A549 (cell line): Measurements from ENCODE around the gene FIZ1. TPM values are rescaled to one million over a fixed set of nuclear protein-coding genes. Genes with fewer than 3 reads are reported as not detected.

Experiments used
- ATAC-seq, 2 experiments: fragments of 200-7000 bp in 1 of 2; fragments of >200 bp in 1 of 2; cut with Nextera tagmentation in 1 of 2; cut with Tn5 transposase in 1 of 2; 3 replicates each; pipeline versions ENCODE4 v1.8.0 to v1.9.1; 2018 to 2020; ENCODE audit warnings: mild to moderate bottlenecking in 1 of 2, moderate library complexity in 1 of 2
- CTCF ChIA-PET: fragments of 300-600 bp; sonication (Branson Sonifier 250); formaldehyde crosslinking; extraction: SDS; loops from one replicate; lab custom pipeline; 2021; ENCODE audit warnings: antibody characterized with exemption, inconsistent platforms; lab: Yijun Ruan, JAX
- POLR2A ChIA-PET: fragments of 350-600 bp; formaldehyde crosslinking; extraction: SDS; loops from one replicate; lab custom pipeline; 2021; ENCODE audit warnings: antibody characterized with exemption, inconsistent platforms; lab: Yijun Ruan, JAX
- DNase-seq, 2 experiments: peaks; one replicate each; pipeline versions ENCODE4 v3.0.0 to v3.0.0-alpha.2; 2011 to 2016; ENCODE audit warnings: low read depth in 1 of 2, low spot score in 1 of 2
- FAIRE-seq: peaks from 2 replicates; lab custom pipeline; 2011; peaks lifted over from hg19 to GRCh38; lab: Jason Lieb, UNC
- H3K27ac ChIP-seq, 2 experiments: fragments of >200 bp; sonication (Bioruptor Twin); formaldehyde crosslinking; 3 replicates each; pipeline ENCODE4 v1.5.1; 2016 to 2017
- H3K4me1 ChIP-seq: fragments of >200 bp; sonication (Bioruptor Twin); formaldehyde crosslinking; 3 replicates; pipeline ENCODE4 v1.6.1; 2016
- H3K4me2 ChIP-seq: fragments of >200 bp; sonication (Bioruptor Twin); formaldehyde crosslinking; 3 replicates; pipeline ENCODE4 v1.6.1; 2016
- H3K4me3 ChIP-seq: fragments of >200 bp; sonication (Bioruptor Twin); formaldehyde crosslinking; 3 replicates; pipeline ENCODE4 v1.5.1; 2016
- H3K9me3 ChIP-seq: fragments of >200 bp; sonication (Bioruptor Twin); formaldehyde crosslinking; 3 replicates; pipeline ENCODE4 v1.6.1; 2016
- BHLHE40 ChIP-seq: IDR thresholded peaks from 2 replicates; pipeline ENCODE4 v1.6.1; 2012; ENCODE audit warnings: low read depth, low read length, inconsistent platforms
- CHD4 ChIP-seq: fragments of 200-600 bp; sonication (generic); IDR thresholded peaks from 2 replicates; pipeline ENCODE4 v1.6.1; 2016; ENCODE audit warnings: antibody characterized with exemption, mild to moderate bottlenecking, borderline replicate concordance
- EHF ChIP-seq: fragments of 250-450 bp; sonication (Bioruptor Pico); IDR thresholded peaks from 2 replicates; pipeline ENCODE4 v1.5.0; 2020; ENCODE audit warnings: mild to moderate bottlenecking
- ESRRA ChIP-seq: fragments of 150-350 bp; IDR thresholded peaks from 2 replicates; pipeline ENCODE4 v1.6.1; 2014; ENCODE audit warnings: mild to moderate bottlenecking, low read length, borderline replicate concordance
- FOSL2 ChIP-seq, 2 experiments: fragments of 450-650 bp in 1 of 2; fragments of >200 bp in 1 of 2; sonication (Bioruptor Twin) in 1 of 2; formaldehyde crosslinking; IDR thresholded peaks; 2 replicates each; pipeline versions ENCODE4 v1.5.0 to v1.6.1; 2016 to 2020; ENCODE audit warnings: mild to moderate bottlenecking in 1 of 2, moderate library complexity in 1 of 2
- GATA3 ChIP-seq: IDR thresholded peaks from 2 replicates; pipeline ENCODE4 v1.6.1; 2012; ENCODE audit warnings: borderline replicate concordance
- HDAC2 ChIP-seq: fragments of 200-600 bp; sonication (generic); IDR thresholded peaks from 2 replicates; pipeline ENCODE4 v1.6.1; 2016
- HOXB13 ChIP-seq: fragments of 250-450 bp; sonication (Bioruptor Pico); IDR thresholded peaks from 2 replicates; pipeline ENCODE4 v1.5.0; 2020; ENCODE audit warnings: low read depth, mild to moderate bottlenecking, moderate library complexity
- KDM5A ChIP-seq: fragments of 200-600 bp; sonication (generic); IDR thresholded peaks from 2 replicates; pipeline ENCODE4 v1.6.1; 2016; ENCODE audit warnings: antibody characterized with exemption, mild to moderate bottlenecking
- MAFK ChIP-seq: fragments of 450-650 bp; IDR thresholded peaks from 2 replicates; pipeline ENCODE4 v1.6.1; 2014; ENCODE audit not compliant: partially characterized antibody
- MAZ ChIP-seq: fragments of 150-350 bp; IDR thresholded peaks from 2 replicates; pipeline ENCODE4 v1.6.1; 2014; ENCODE audit warnings: antibody characterized with exemption, low read depth, low read length, borderline replicate concordance
- RAD21 ChIP-seq, 2 experiments: fragments of >200 bp in 1 of 2; sonication (Bioruptor Twin) in 1 of 2; formaldehyde crosslinking in 1 of 2; IDR thresholded peaks in 1 of 2; conservative IDR thresholded peaks in 1 of 2; 2 replicates in 1 of 2; 3 replicates in 1 of 2; pipeline ENCODE4 v1.6.1; 2012 to 2018; ENCODE audit warnings: inconsistent platforms in 1 of 2
- RARB ChIP-seq: fragments of 250-450 bp; sonication (Bioruptor Pico); IDR thresholded peaks from 2 replicates; pipeline ENCODE4 v1.8.0; 2021; ENCODE audit warnings: mild to moderate bottlenecking, moderate library complexity
- RCOR1 ChIP-seq: fragments of 150-350 bp; IDR thresholded peaks from 2 replicates; pipeline ENCODE4 v1.6.1; 2014; ENCODE audit warnings: antibody characterized with exemption, low read length, low read depth
- SMC3 ChIP-seq: fragments of >200 bp; sonication (Bioruptor Twin); formaldehyde crosslinking; IDR thresholded peaks from 3 replicates; pipeline ENCODE4 v1.6.1; 2018; ENCODE audit warnings: inconsistent platforms
- TFCP2L1 ChIP-seq: fragments of 250-450 bp; sonication (Bioruptor Pico); IDR thresholded peaks from 2 replicates; pipeline ENCODE4 v1.5.0; 2021; ENCODE audit warnings: mild to moderate bottlenecking
- TP53 ChIP-seq: fragments of 250-450 bp; sonication (Bioruptor Pico); IDR thresholded peaks from 2 replicates; pipeline ENCODE4 v1.5.0; 2021; ENCODE audit warnings: mild to moderate bottlenecking, moderate library complexity
- WGBS: methylation state at CpG from one replicate; pipeline ENCODE4 v1.1.6; 2017; ENCODE audit errors: missing lambda C conversion rate; 5-methylcytosine and 5-hydroxymethylcytosine counted together
- polyA plus RNA-seq, 4 experiments: library from polyadenylated mRNA; depleted of rRNA in 3 of 4; stranded (reverse); fragments of >200 nt; fragmentation: RNase III in 1 of 4; extraction: RNeasy Plus Mini Kit Qiagen cat#74134 plus additional on column Dnase treatment in 1 of 4; gene quantifications; 2 replicates in 3 of 4; 3 replicates in 1 of 4; pipeline ENCODE4 v1.2.3, GENCODE V29; 2011 to 2017
- TF ChIP-seq, protein P1 (sequence below): fragments of >200 bp; sonication (Bioruptor Twin); formaldehyde crosslinking; IDR thresholded peaks from 3 replicates; pipeline ENCODE4 v1.6.1; 2016
- TF ChIP-seq, protein P2 (sequence below): fragments of >200 bp; sonication (Bioruptor Twin); formaldehyde crosslinking; IDR thresholded peaks from 2 replicates; pipeline ENCODE4 v1.6.1; 2016
- TF ChIP-seq, protein P3 (sequence below): IDR thresholded peaks from 2 replicates; pipeline ENCODE4 v1.6.1; 2012
- TF ChIP-seq, protein P4 (sequence below): IDR thresholded peaks from 2 replicates; pipeline ENCODE4 v1.6.1; 2012
- TF ChIP-seq, protein P5 (sequence below): fragments of 200-600 bp; sonication (generic); IDR thresholded peaks from 2 replicates; pipeline ENCODE4 v1.6.1; 2016; ENCODE audit warnings: antibody characterized with exemption, mild to moderate bottlenecking, moderate library complexity
- TF ChIP-seq, protein P6 (sequence below): fragments of 450-650 bp; IDR thresholded peaks from 2 replicates; pipeline ENCODE4 v1.6.1; 2014; ENCODE audit warnings: antibody characterized with exemption

FIZ1 gene
- polyA plus RNA-seq, 2 of the 4 experiments (the other 2 are of a cell fraction) = 10.3 to 16.9 TPM

DNA sequence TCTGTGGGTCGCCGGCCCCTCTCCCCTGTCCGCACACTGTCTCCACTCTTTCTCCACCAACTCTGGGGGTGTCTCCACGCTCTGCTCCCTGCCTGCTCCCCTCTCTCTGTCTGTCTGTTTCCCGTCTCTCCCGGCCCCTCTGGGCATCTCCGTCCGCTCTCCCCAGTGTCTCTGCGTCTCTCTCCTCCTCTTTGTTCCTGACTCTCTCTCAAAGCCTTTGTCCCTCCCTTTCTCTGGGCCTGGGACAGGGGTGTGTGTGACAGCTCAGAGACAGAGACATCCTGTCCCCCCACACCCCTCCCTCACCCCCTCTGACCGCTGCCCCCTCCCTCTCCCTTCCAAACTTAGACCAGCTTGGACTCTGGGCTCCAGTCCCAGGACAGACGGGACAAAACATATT is 53.3 kb downstream of the FIZ1 start (continued):
- TF ChIP-seq, protein P1, sequence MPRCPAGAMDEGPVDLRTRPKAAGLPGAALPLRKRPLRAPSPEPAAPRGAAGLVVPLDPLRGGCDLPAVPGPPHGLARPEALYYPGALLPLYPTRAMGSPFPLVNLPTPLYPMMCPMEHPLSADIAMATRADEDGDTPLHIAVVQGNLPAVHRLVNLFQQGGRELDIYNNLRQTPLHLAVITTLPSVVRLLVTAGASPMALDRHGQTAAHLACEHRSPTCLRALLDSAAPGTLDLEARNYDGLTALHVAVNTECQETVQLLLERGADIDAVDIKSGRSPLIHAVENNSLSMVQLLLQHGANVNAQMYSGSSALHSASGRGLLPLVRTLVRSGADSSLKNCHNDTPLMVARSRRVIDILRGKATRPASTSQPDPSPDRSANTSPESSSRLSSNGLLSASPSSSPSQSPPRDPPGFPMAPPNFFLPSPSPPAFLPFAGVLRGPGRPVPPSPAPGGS = no peak
- TF ChIP-seq EHF (CRISPR knock-in tag) (no peak), BHLHE40 (no peak)

DNA sequence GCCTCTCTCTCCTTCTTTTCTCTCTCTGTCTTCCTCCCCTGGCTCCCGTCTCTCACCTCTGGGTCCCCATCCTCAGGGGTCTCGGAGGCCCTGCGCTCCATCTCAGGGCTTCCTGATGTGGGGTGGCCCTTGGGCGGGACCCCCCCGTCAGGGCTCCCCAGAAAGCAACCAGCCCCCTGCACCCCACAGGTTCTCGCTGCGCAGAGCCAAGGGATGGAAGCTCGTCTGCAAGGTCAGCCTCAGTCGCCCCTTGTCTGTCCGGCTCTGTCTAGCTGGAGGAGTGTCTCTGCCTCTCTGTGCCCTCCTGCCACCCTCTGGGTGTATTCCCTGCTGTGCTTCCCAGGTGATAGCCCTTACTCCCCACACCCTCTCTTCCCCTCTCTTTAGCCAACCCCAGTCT is 53.9 kb downstream of the FIZ1 start, which contains the start of gene SBK3:
TSS of gene SBK3 (minus strand) at position 101 of the 400 bp plus-strand sequence. CDS start at position 101, 0 bp downstream.
- FAIRE-seq (no peak), ATAC-seq (no peak), DNase-seq (no peak)
- CTCF ChIA-PET = interaction anchor here (1.3 to 7.6 kb wide), 4 partner anchors 15 to 86 kb away, joined by 3 to 43 read pairs (median 28); partner anchors contain the start of gene ZNF865
- POLR2A ChIA-PET = no interaction called here
- H3K9me3 ChIP-seq = no peaks in the 10 kb centered on the region
- no peak for TF ChIP-seq GATA3
- TF ChIP-seq CHD4 = no peak
- no peak for TF ChIP-seq BHLHE40
- no peak for TF ChIP-seq HOXB13 (CRISPR knock-in tag)
- TF ChIP-seq, protein P2, sequence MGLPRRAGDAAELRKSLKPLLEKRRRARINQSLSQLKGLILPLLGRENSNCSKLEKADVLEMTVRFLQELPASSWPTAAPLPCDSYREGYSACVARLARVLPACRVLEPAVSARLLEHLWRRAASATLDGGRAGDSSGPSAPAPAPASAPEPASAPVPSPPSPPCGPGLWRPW = no peak
- TF ChIP-seq MAFK = no peak
- TF ChIP-seq ESRRA = no peak
- TF ChIP-seq HDAC2 = no peak
- TF ChIP-seq, protein P1 = no peak
- no peak for TF ChIP-seq TP53 (CRISPR knock-in tag)
- TF ChIP-seq, protein P3, sequence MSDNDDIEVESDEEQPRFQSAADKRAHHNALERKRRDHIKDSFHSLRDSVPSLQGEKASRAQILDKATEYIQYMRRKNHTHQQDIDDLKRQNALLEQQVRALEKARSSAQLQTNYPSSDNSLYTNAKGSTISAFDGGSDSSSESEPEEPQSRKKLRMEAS = no peak
- TF ChIP-seq KDM5A = no peak
- TF ChIP-seq, protein P4, sequence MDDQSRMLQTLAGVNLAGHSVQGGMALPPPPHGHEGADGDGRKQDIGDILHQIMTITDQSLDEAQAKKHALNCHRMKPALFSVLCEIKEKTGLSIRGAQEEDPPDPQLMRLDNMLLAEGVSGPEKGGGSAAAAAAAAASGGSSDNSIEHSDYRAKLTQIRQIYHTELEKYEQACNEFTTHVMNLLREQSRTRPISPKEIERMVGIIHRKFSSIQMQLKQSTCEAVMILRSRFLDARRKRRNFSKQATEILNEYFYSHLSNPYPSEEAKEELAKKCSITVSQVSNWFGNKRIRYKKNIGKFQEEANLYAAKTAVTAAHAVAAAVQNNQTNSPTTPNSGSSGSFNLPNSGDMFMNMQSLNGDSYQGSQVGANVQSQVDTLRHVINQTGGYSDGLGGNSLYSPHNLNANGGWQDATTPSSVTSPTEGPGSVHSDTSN = no peak
- no peak for TF ChIP-seq SMC3
- TF ChIP-seq RARB (CRISPR knock-in tag) = no peak
- no peak within 1 kb of the TSS for H3K4me3 ChIP-seq
- peak within 1 kb of the TSS; percentile 97 to 99 for H3K27ac ChIP-seq
- 91% methylated on average over 9 of the region's 10 CpGs for WGBS
- H3K4me2 ChIP-seq = peak within 1 kb of the TSS; percentile 82
- H3K4me1 ChIP-seq = peaks cover 55% of the 10 kb centered on the region

DNA sequence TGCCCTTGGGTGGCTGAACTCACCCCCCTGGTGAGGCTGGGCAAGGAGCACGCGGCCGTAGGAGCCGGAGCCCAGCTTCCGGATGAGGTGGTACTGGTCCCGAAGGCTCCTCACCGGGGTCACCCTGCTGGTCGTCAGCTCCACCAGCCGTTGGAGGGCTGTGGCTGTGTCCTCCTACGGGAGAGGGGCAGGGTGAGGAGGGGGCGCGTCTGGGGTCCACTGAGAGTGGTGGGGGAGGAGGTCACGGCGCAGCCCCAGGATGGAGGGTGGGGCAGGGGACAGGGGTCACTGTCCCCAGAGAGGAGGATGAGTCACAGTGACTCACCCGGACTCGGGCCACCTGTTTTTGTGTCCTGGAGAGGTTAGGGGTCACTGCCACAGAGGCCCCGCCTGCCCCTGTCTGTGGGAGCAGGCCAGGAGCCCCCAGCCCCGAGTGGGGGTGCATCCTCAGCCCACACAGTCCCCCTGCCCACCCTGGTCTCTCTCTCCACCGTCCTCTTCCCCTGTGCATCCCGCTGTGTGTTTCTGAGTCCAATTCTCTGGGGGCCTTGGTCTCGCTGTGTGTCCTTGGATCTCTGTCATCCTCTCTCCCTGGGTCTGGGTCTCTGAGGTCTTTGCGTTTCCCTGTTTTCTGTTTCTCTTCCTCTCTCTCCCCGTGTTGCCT is 54.4 kb downstream of the FIZ1 start:
- POLR2A ChIA-PET = no interaction called here
- TF ChIP-seq RAD21 (conservative IDR thresholded peaks at IDR 0.05 in 1 of 2, IDR thresholded peaks at IDR 0.05 in 1 of 2) (no peak), RCOR1 (no peak), MAZ (no peak), TFCP2L1 (CRISPR knock-in tag) (no peak), FOSL2 (IDR thresholded peaks at IDR 0.05) (peak; percentile 42; the same call in 1 of the 2 replicates), FOSL2 (CRISPR knock-in tag; IDR thresholded peaks at IDR 0.05) (peak; percentile 79)
- TF ChIP-seq, protein P5, sequence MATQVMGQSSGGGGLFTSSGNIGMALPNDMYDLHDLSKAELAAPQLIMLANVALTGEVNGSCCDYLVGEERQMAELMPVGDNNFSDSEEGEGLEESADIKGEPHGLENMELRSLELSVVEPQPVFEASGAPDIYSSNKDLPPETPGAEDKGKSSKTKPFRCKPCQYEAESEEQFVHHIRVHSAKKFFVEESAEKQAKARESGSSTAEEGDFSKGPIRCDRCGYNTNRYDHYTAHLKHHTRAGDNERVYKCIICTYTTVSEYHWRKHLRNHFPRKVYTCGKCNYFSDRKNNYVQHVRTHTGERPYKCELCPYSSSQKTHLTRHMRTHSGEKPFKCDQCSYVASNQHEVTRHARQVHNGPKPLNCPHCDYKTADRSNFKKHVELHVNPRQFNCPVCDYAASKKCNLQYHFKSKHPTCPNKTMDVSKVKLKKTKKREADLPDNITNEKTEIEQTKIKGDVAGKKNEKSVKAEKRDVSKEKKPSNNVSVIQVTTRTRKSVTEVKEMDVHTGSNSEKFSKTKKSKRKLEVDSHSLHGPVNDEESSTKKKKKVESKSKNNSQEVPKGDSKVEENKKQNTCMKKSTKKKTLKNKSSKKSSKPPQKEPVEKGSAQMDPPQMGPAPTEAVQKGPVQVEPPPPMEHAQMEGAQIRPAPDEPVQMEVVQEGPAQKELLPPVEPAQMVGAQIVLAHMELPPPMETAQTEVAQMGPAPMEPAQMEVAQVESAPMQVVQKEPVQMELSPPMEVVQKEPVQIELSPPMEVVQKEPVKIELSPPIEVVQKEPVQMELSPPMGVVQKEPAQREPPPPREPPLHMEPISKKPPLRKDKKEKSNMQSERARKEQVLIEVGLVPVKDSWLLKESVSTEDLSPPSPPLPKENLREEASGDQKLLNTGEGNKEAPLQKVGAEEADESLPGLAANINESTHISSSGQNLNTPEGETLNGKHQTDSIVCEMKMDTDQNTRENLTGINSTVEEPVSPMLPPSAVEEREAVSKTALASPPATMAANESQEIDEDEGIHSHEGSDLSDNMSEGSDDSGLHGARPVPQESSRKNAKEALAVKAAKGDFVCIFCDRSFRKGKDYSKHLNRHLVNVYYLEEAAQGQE = no peak
- TF ChIP-seq, protein P6, sequence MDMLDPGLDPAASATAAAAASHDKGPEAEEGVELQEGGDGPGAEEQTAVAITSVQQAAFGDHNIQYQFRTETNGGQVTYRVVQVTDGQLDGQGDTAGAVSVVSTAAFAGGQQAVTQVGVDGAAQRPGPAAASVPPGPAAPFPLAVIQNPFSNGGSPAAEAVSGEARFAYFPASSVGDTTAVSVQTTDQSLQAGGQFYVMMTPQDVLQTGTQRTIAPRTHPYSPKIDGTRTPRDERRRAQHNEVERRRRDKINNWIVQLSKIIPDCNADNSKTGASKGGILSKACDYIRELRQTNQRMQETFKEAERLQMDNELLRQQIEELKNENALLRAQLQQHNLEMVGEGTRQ = no peak
- TF ChIP-seq, protein P4 = no peak

More for the DNA sequence above, 54.4 kb downstream of the FIZ1 start:
- no peak for ATAC-seq
- no peak for FAIRE-seq
- CTCF ChIA-PET = interaction anchor here (0.7 to 3.4 kb wide), 4 partner anchors 10 to 28 kb away, joined by 3 to 13 read pairs (median 4); no protein-coding TSS in a partner anchor
- no peaks in the 10 kb centered on the region for H3K9me3 ChIP-seq
- peaks cover 50% of the 10 kb centered on the region for H3K4me1 ChIP-seq
- 70% methylated on average over 16 of the region's 23 CpGs for WGBS
- no peak overlapping the region for H3K4me3 ChIP-seq
- H3K27ac ChIP-seq = peak overlapping the region; percentile 97 to 99; a peak in 5 of 6 replicates
- peak overlapping the region; percentile 27; the same call in 2 of the 3 replicates for H3K4me2 ChIP-seq
- DNase-seq = no peak
